Embryonic facial prominence (tissue), 1 donor: ENCODE data around the gene NAA16.
"Not testable (repeated sequence)": the region's sequence is repeated elsewhere in the genome, so short reads cannot be mapped to it uniquely, and the experiment has no call there.

Source experiments
- DNase-seq: peaks from one replicate; pipeline ENCODE4 v3.0.0-alpha.2; 2016; ENCODE audit errors: extremely low spot score

NAA16 gene

DNA sequence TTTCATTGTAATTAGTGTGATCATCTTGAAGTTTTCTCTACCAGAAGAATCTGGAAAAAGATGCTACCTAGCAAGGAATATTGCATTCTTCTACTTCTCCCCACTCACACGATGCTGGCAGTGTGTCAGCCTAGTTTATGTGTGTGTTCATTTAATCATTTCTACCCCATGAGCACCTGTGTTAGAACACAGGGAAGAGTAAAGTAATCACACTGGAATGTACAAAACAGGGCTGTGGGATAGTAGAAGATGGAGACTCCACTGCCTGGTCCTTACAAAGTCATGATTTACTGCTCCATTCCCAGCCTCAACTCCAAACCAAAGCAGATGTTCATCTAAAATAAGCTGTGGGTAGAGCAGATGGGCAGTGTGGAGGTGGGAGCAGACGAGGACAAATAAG is 98.5 kb downstream of the NAA16 start:
- no peak for DNase-seq

DNA sequence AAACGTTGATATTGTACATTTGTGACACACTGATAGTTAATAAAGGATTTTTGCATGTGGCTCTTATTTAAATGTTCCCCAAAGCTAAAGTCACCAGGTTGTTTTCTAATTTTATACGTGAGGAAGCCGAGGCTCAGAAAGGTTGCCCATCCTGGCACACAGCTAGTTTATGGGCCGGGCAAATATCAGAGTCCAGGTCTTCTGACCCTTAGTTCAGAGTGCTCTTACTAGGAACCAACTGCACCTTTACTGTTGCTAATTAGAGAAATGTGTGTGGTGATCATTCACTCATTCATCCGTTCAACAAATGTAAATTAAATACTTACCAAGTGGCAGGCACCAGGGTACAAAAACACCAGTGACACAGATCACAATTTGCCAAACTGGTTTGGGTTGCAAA is 100.0 kb downstream of the NAA16 start:
- DNase-seq = no peak

DNA sequence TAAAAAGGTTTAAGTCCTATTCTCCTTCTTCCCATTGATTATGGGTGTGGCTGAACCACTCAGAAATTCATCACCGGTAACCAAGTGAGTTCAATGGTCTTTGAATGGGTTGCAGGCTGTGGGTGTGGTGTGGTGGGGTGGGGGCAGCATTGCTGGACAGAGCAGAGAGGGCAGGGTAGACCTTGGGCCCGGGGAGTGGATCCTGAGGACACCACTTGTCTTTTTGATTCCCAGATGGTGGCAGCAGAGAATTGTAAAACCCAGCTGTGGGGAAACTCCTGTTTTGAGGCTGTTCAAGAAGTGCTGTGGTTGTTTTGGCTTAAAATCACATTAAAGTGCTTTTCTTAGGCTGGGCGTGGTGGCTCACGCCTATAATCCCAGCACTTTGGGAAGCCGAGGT is 100.5 kb downstream of the NAA16 start:
- DNase-seq = no peak

DNA sequence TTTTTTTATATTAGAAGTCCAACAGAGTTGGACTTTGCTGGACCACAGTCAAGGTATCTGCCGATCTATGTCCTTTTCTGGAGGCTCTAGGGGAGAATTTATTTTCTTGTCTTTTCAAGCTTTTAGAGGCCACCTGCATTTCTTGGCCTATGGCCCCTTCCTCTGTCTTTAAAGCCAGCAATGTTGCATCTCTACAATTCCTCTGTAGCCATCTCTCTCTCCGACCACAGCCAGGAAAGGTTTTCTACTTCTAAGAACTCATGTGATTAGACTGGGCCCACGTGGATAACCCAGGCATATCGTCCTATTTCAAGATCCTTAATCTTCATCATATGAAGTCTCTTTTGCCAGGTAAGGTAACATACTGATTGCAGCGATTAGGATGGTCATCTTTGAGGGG is 102.8 kb downstream of the NAA16 start:
- DNase-seq = no peak

DNA sequence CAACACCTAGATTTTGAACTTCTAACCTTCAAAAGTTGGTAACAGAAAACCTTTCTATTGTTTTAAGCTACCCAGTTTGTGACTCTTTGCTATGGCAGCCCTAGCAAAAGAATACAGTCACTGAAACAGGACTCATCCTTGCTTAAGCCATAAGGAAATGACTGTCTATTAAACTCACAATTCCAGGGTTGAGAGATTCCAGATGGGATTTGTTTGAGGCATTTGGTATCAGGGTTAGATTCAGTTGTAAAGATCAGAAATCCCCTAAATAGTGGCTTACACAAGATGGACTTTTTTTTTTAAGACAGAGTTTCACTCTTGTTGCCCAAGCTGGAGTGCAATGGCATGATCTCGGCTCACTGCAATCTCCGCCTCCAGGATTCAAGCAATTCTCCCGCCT is 105.2 kb downstream of the NAA16 start:
- no peak for DNase-seq

DNA sequence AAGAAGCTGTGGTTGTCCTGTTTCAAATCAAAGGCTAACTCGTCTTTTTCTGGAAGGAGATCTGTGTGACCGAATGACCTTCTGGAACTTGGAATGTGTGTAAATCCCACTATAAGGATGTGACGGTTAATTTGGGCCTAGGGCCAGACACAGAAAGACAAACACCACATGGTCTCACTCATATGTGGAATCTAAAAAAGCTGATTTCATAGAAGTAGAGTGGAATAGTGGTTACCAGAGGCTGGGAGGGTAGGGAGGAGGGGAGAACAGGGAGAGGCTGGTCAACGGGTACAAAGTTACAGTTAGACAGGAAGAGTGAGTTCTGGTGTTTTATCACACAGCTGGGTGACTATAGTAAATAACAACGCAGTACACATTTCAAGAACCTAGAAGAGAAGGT is 107.0 kb downstream of the NAA16 start:
- DNase-seq = no peak

DNA sequence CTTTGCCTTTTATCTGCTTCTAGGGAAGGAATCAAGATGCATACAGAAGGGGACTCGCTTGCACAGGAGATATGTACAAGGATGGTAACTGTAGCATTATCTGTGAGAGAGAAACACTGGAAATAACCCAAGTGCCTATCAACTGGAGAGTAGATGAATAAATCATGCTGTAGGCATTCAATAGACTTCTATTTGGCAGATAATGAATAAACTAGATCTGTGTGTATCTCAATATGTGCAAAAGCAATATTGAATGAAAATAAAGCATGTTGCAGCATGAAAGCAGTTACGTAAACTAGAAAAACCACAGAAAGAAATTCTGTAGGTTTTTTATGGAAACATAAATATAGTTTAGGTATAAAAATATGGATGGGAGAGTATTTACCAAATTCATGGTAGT is 107.7 kb downstream of the NAA16 start:
- no peak for DNase-seq

DNA sequence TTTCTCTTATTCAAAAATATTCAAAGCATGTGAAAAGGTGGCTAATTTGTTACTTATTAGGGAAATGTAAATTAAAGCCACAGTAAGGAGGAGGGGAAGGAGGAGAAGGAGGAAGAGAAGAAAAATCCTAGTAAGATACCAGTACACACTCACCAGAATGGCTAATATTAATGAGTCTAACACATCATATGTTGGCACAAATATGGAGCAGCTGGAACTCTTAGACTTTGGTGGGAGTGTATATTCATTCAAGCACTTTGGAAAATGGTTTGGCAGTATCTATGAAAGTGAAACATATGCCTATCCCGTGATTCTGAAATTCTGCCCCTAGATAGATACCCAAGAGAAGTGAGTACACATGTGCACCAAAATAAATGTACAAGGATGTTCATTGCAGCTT is 108.1 kb downstream of the NAA16 start:
- DNase-seq = no peak

DNA sequence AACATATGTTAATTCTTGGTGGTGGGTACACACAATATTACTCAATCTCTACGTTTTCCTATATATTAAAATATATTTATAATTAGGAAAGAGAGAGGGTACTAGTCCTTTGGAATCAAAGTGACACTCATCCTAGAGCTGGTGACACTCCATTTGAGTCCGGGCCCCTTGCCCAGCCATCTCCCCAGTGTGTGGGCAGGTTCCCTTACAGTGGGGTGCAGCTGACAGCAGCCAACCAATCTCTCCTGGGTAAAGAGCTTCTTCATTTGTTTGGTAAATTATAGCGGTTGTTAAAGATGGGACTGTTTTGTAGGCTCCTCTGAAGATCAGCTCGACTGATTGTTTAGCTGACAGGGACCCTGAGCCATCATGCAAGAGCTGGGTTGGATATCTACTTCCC is 109.1 kb downstream of the NAA16 start:
- no peak for DNase-seq

DNA sequence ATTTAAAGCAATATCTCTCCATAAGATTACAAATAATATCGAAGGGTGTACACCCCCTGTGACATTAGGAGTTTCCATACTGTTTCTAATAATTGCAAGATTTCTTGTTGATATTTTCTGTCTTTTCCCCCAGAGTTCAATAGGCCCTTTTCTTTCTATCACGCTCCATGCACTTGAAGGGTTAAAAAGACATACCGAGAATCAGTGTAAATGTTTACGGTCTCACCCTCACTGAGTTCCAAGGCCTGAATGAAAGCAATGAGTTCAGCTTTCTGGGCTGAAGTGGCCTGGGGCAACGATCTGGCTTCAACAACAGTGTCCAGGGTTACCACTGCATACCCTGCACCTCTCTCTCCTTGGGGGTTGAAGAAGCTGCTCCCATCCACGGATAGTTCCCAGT is 110.3 kb downstream of the NAA16 start:
- not testable (repeated sequence) for DNase-seq

DNA sequence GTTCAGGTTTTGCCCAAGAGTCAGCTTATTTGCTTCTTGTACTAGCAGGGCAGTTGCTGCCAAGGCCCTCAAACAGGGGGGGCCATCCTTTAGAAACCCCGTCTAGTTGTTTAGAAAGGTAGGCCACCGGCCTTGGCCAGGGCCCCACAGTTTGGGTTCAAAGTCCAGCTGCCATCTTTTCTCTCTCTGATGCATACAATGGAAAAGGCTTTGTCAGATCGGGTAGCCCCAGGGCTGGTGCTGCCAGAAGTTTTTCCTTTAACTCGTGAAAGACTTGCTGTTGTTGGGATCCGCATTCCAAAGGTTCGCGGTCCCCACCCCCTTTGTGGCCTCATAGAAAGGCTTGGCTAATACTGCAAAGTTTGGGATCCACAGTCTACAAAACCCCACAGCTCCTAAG is 110.9 kb downstream of the NAA16 start:
- DNase-seq = not testable (repeated sequence)

DNA sequence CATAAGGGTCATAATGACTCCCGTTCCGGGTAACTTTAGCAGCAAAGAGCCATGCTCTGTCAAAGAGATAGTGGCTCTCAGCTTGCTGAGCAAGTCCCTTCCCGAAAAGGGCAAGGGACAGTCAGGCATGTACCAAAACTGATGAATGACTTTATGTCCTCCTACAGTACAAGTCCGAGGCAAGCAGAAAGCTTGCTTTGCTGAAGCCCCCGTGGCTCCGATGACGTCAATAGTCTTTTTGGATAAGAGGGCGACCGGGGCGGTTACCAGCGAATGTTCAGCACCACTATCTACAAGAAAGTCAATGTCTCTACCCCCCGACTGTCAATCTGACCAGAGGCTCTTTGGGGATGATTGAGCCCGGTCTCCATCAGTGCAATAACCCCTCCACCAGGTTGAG is 112.2 kb downstream of the NAA16 start:
- not testable (repeated sequence) for DNase-seq

DNA sequence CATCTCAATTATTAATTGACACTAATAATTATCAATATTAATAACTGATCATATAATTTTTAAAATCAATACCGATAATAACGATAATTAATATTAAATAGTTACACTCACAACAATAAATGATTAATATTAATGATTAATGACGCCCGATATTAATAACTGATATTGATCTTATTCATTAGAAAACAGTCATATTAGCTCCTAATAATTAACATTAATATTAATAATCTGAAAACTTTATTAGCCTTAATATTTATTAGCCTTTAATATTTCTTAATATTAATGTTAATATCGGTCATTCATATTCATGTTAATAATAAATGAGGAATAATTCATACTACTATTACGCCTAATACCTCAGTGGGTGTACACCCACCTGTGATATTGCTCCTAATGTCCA is 113.6 kb downstream of the NAA16 start:
- not testable (repeated sequence) for DNase-seq

DNA sequence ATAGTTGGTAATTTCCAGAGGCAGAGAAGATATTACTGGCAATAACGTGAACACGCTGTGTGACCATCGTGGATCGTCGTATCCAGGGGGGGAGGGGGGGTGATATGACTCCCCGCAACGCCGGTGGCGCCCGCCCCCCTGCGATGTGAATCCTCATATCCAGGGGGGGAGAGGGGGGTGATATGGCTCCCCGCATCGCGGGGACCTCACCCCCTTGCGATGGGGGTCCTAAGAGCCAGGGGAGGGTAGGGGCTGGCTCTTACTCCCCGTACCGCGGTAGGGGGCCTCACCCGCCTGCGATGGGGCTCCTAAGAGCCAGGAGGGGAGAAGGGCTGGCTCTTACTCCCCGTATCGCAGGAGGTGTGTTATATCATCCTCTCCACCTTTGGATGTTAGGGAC is 115.0 kb downstream of the NAA16 start:
- DNase-seq = no peak
